GM12864 (cell line): ENCODE measurements around the gene TTC29.

Source experiments
- DNase-seq: peaks from one replicate; pipeline ENCODE4 v3.0.0-alpha.2; 2011; ENCODE audit warnings: low read depth
- H3K4me3 ChIP-seq: 2 replicates; pipeline ENCODE4 v1.5.1; 2011; ENCODE audit warnings: mild to moderate bottlenecking, low read depth, low read length, control low read depth
- TF ChIP-seq, protein P1 (sequence below): IDR thresholded peaks from 2 replicates; pipeline ENCODE4 v1.5.1; 2011; ENCODE audit warnings: low read depth, mild to moderate bottlenecking, moderate library complexity, low read length, control low read depth, inconsistent platforms; ENCODE audit errors: missing control alignments

Gene TTC29

DNA sequence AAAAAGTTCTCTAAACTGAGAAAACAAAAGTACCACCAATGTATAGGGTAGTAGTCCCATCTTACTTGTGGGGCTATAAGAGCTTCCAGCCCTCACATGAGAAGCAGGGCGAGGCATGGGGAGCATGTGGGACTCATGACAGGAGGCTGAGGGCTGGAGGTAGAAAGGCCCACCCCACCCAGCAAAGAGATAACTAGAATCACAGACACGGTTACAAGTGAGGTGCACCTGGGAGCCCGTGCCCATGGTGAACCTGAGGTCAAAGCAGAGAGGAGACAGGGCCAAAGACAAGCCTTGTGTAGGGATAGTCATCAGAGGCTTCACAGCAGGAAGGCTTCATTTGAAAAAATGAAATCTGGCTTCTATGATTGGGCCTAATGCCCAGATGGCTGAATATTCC, 55.4 kb downstream of the TTC29 start:
- no peak overlapping the region for H3K4me3 ChIP-seq
- DNase-seq = no peak
- TF ChIP-seq, protein P1, sequence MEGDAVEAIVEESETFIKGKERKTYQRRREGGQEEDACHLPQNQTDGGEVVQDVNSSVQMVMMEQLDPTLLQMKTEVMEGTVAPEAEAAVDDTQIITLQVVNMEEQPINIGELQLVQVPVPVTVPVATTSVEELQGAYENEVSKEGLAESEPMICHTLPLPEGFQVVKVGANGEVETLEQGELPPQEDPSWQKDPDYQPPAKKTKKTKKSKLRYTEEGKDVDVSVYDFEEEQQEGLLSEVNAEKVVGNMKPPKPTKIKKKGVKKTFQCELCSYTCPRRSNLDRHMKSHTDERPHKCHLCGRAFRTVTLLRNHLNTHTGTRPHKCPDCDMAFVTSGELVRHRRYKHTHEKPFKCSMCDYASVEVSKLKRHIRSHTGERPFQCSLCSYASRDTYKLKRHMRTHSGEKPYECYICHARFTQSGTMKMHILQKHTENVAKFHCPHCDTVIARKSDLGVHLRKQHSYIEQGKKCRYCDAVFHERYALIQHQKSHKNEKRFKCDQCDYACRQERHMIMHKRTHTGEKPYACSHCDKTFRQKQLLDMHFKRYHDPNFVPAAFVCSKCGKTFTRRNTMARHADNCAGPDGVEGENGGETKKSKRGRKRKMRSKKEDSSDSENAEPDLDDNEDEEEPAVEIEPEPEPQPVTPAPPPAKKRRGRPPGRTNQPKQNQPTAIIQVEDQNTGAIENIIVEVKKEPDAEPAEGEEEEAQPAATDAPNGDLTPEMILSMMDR = no peak

DNA sequence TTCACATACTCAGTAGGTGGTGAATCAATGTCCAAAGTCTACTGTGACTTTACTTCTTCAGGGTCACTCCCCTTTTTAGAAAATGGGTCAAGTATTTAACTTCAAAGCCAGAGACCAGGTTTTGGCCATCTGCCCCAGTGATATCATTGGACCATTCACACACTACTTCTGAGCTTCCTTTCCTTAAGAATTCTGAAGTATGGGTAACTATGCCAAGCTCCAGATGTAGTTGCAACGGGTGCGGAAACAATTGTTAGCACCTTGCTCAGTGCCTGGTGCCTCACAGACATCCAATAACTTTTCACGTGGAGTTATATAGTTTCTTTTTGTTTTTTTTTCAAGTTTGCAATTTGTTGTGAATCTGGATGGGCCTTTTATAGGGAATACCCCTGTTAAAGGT, 62.6 kb downstream of the TTC29 start:
- no peak for DNase-seq
- TF ChIP-seq, protein P1 = no peak
- H3K4me3 ChIP-seq = no peak overlapping the region

DNA sequence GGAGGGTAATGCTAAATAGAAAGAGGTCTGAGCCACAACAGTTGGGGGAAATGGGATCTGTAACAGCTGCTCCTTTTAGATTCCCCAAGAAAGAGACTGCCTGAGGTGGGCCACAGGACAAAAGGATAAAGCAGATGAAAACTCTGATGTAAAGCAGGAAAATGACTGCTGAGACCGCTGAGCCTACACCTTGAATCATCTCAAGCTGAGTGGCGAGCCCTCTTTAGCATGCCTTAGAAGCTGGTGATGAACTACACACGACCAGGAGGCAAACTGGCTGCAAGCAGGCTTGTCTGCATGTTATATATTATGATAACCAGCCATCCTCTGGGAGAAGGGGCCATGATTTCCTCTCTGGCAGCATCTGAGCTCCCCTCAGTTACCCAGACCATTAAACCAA, 88.4 kb downstream of the TTC29 start:
- H3K4me3 ChIP-seq = no peak overlapping the region
- TF ChIP-seq, protein P1 = no peak
- DNase-seq = no peak

DNA sequence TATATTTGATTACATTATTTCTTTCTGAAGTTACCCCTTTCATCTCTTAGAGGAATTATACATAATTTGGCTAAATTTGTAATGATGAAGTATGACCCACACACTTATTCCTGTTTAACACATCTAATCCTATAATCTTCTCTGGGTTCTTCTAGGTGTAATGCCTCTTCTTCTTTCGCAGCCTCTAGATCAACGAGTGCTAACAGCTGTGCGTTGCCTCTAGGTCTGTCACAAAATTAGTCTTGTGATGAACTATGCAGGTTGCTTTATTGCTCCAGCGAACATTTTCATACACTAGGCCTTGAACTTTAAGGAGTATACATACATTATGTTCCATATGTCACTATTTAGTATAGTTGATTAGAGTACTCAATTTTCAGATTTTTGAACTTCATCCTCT, 89.9 kb downstream of the TTC29 start:
- DNase-seq = no peak
- no peak overlapping the region for H3K4me3 ChIP-seq
- TF ChIP-seq, protein P1 = no peak

DNA sequence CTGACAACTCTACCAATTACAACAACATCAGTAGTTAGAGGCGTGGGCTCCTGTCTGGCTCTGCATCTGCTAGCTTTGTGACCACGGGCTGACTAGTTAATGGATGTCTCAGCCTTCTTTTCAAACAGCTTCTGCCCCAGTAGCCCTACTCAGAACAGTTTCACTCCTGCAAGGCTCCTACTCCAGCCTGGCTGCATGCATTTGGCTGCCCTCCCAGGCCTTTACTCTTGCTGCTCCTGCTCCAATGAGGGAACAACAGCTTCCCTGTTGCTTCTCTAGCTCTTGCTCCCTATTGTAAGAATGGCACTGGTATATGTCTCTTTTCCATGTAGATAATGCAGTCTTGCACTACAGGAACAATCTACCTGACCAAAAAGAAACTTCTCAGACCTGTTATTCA, 93.3 kb downstream of the TTC29 start:
- no peak for DNase-seq
- TF ChIP-seq, protein P1 = no peak
- H3K4me3 ChIP-seq = no peak overlapping the region

DNA sequence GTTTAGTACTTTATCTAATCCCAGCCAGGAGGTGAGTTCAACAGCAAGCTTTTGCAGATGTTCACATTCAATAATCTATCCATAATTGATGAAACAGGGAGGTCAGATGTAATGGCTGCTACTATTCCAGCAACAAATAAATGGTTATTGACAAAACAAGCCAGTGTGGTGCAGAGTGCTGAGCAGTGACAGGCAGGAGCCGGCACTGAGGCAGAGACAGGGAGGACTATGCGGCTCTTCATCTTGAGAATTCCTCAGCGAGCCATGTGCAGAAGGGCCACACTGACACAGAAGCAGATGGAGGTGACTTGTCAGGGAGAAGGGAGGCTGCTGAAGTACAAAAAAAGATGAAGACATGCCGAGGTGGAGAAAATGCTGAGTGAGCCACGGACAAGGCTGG, 98.3 kb downstream of the TTC29 start:
- no peak for DNase-seq
- TF ChIP-seq, protein P1 = no peak
- H3K4me3 ChIP-seq = no peak overlapping the region

DNA sequence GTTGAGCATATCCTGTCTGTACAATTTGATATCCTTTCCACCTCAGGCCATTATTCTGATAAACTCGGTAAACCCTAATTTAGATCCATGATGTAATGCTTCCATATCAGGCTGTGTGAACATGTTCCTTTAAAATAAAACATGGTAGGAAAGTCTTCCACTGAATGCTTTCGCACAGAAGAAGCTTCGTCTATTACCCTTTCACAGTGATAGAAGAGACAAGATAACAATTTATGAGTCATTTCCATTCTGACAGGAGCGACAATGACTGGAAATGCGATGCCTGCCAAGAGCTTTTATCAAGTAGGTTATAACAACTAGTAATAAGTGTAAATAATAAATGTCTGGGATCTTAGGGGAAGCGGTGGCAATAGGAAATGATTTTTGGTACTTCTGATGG, 98.8 kb downstream of the TTC29 start:
- no peak for DNase-seq
- no peak overlapping the region for H3K4me3 ChIP-seq
- TF ChIP-seq, protein P1 = no peak
